IMR-90 (cell line): ENCODE data around the gene ZFP36. TPM values are rescaled to one million over a fixed set of nuclear protein-coding genes. Genes with fewer than 3 reads are reported as not detected.

Experiments
- ATAC-seq: fragments of 200-7000 bp; cut with Tn5 transposase; 2 replicates; pipeline ENCODE4 v1.9.1; 2020; ENCODE audit warnings: low read depth, mild to moderate bottlenecking, moderate library complexity
- BruUV-seq: library from RNA; stranded (reverse); fragments of 400-500 nt; replicated peaks from 2 replicates; lab custom pipeline; 2021; lab: Mats Ljungman, UMichigan
- CTCF ChIA-PET: fragments of 300-600 bp; formaldehyde crosslinking; extraction: SDS; loops from one replicate; lab custom pipeline; 2021; ENCODE audit warnings: antibody characterized with exemption; lab: Yijun Ruan, JAX
- POLR2A ChIA-PET: fragments of 300-600 bp; sonication (Branson Sonifier 250); formaldehyde crosslinking; loops from one replicate; lab custom pipeline; 2022; ENCODE audit warnings: antibody characterized with exemption; ENCODE audit not compliant: unreplicated experiment; lab: Charles Lee
- DNase-seq: peaks from one replicate; pipeline ENCODE4 v3.0.0; 2013
- H2AFZ ChIP-seq: replicated peaks from 2 replicates; pipeline ENCODE3; 2013; ENCODE audit warnings: low read length, mild to moderate bottlenecking; ENCODE audit not compliant: poor library complexity
- H2AK5ac ChIP-seq: 2 replicates; pipeline ENCODE4 v1.6.1; 2013; ENCODE audit warnings: low read depth, low read length, inconsistent platforms
- H2AK9ac ChIP-seq: replicated peaks from 2 replicates; pipeline ENCODE3; 2013; ENCODE audit warnings: mild to moderate bottlenecking, low read depth, low read length, moderate library complexity; ENCODE audit not compliant: poor library complexity
- H2BK120ac ChIP-seq: 2 replicates; pipeline ENCODE4 v1.6.1; 2013; ENCODE audit warnings: low read depth, low read length, inconsistent platforms
- H2BK15ac ChIP-seq: 3 replicates; pipeline ENCODE4 v1.6.1; 2013; ENCODE audit warnings: low read depth, low read length, inconsistent platforms
- H2BK20ac ChIP-seq: 2 replicates; pipeline ENCODE4 v1.6.1; 2013; ENCODE audit warnings: low read depth, mild to moderate bottlenecking, inconsistent platforms, low read length, moderate library complexity
- H2BK5ac ChIP-seq: 2 replicates; pipeline ENCODE4 v1.6.1; 2013; ENCODE audit warnings: mild to moderate bottlenecking, low read depth, low read length, inconsistent platforms; ENCODE audit not compliant: poor library complexity, severe bottlenecking
- H3K14ac ChIP-seq: replicated peaks from 2 replicates; pipeline ENCODE4 v1.6.1; 2013; ENCODE audit warnings: low read depth, low read length, inconsistent platforms
- H3K18ac ChIP-seq: 2 replicates; pipeline ENCODE4 v1.6.1; 2013; ENCODE audit warnings: low read depth, low read length, control low read depth
- H3K23ac ChIP-seq: 2 replicates; pipeline ENCODE4 v1.6.1; 2013; ENCODE audit warnings: low read depth, low read length, inconsistent platforms
- H3K27ac ChIP-seq: 2 replicates; pipeline ENCODE4 v1.5.1; 2013; ENCODE audit warnings: mild to moderate bottlenecking, control low read depth, low read length; ENCODE audit not compliant: insufficient read depth
- H3K27me3 ChIP-seq: 2 replicates; pipeline ENCODE4 v1.6.1; 2013; ENCODE audit warnings: low read length; ENCODE audit not compliant: control insufficient read depth, insufficient read depth
- H3K36me3 ChIP-seq: 2 replicates; pipeline ENCODE4 v1.6.1; 2013; ENCODE audit warnings: low read length, mixed read lengths; ENCODE audit not compliant: control insufficient read depth, insufficient read depth
- H3K4ac ChIP-seq: 2 replicates; pipeline ENCODE4 v1.6.1; 2013; ENCODE audit warnings: low read depth, low read length, inconsistent platforms
- H3K4me1 ChIP-seq: 2 replicates; pipeline ENCODE4 v1.6.1; 2013; ENCODE audit warnings: low read length, mixed read lengths; ENCODE audit not compliant: control insufficient read depth, insufficient read depth
- H3K4me2 ChIP-seq: 2 replicates; pipeline ENCODE4 v1.6.1; 2013; ENCODE audit warnings: low read depth, mild to moderate bottlenecking, control low read depth, low read length, moderate library complexity
- H3K4me3 ChIP-seq: 2 replicates; pipeline ENCODE4 v1.5.1; 2013; ENCODE audit warnings: low read depth, mild to moderate bottlenecking, control low read depth, low read length, moderate library complexity; ENCODE audit not compliant: insufficient read depth
- H3K56ac ChIP-seq: 2 replicates; pipeline ENCODE4 v1.6.1; 2013; ENCODE audit warnings: low read length, inconsistent platforms; ENCODE audit not compliant: insufficient read depth; ENCODE audit errors: extremely low read depth
- H3K79me1 ChIP-seq, 2 experiments: 2 replicates each; pipeline ENCODE4 v1.6.1; 2013; ENCODE audit warnings: low read length in 2 of 2, inconsistent platforms in 1 of 2, low read depth in 1 of 2
- H3K9ac ChIP-seq: 2 replicates; pipeline ENCODE4 v1.6.1; 2013; ENCODE audit warnings: low read depth, low read length, control low read depth
- H3K9me1 ChIP-seq: 2 replicates; pipeline ENCODE4 v1.6.1; 2013; ENCODE audit warnings: low read length, inconsistent platforms; ENCODE audit not compliant: insufficient read depth
- H3K9me3 ChIP-seq: 2 replicates; pipeline ENCODE4 v1.6.1; 2013; ENCODE audit warnings: low read length; ENCODE audit not compliant: control insufficient read depth, insufficient read depth
- H4K20me1 ChIP-seq: 2 replicates; pipeline ENCODE4 v1.6.1; 2013; ENCODE audit warnings: low read length, inconsistent platforms; ENCODE audit not compliant: insufficient read depth
- H4K5ac ChIP-seq: 2 replicates; pipeline ENCODE4 v1.6.1; 2013; ENCODE audit warnings: mild to moderate bottlenecking, low read depth, low read length, control low read depth
- H4K8ac ChIP-seq, 2 experiments: 2 replicates each; pipeline ENCODE4 v1.6.1; 2013; ENCODE audit warnings: low read depth in 2 of 2, low read length in 2 of 2, control low read depth in 1 of 2, inconsistent platforms in 1 of 2
- H4K91ac ChIP-seq: 2 replicates; pipeline ENCODE4 v1.6.1; 2013; ENCODE audit warnings: low read depth, low read length, inconsistent platforms; ENCODE audit not compliant: insufficient read depth
- CEBPB ChIP-seq: IDR thresholded peaks from 2 replicates; pipeline ENCODE4 v1.6.1; 2012; ENCODE audit warnings: low read depth, low read length, improper control_type of control experiment
- CHD1 ChIP-seq: IDR thresholded peaks from 2 replicates; pipeline ENCODE4 v1.6.1; 2012; ENCODE audit warnings: low read depth, low read length, improper control_type of control experiment
- FOS ChIP-seq: fragments of 150-350 bp; IDR thresholded peaks from 2 replicates; pipeline ENCODE4 v1.6.1; 2016; ENCODE audit warnings: low read depth, low read length
- MAFK ChIP-seq: IDR thresholded peaks from 2 replicates; pipeline ENCODE4 v1.6.1; 2012; ENCODE audit warnings: low read depth, low read length, improper control_type of control experiment
- MAZ ChIP-seq: IDR thresholded peaks from 2 replicates; pipeline ENCODE4 v1.6.1; 2012; ENCODE audit warnings: low read depth, mild to moderate bottlenecking, low read length, improper control_type of control experiment, moderate library complexity, borderline replicate concordance
- NFE2L2 ChIP-seq: fragments of 150-350 bp; IDR thresholded peaks from 2 replicates; pipeline ENCODE4 v1.6.1; 2016; ENCODE audit warnings: low read depth, mild to moderate bottlenecking, low read length
- POLR2A ChIP-seq: IDR thresholded peaks from 2 replicates; pipeline ENCODE4 v1.6.1; 2012; ENCODE audit warnings: mild to moderate bottlenecking, low read depth, low read length
- RCOR1 ChIP-seq: IDR thresholded peaks from 2 replicates; pipeline ENCODE4 v1.6.1; 2012; ENCODE audit warnings: mild to moderate bottlenecking, low read length, improper control_type of control experiment; ENCODE audit not compliant: insufficient replicate concordance
- RFX5 ChIP-seq: IDR thresholded peaks from 2 replicates; pipeline ENCODE4 v1.8.0; 2012; ENCODE audit warnings: low read depth, mild to moderate bottlenecking, low read length, moderate library complexity
- SMC3 ChIP-seq: fragments of 150-350 bp; IDR thresholded peaks from 2 replicates; pipeline ENCODE4 v1.6.1; 2016; ENCODE audit warnings: low read depth, mild to moderate bottlenecking, antibody characterized with exemption, low read length, moderate library complexity
- WGBS, 2 experiments: methylation state at CpG; one replicate each; pipeline versions ENCODE4 v1.1.5 to v1.1.7; 2013; ENCODE audit warnings: missing lambda C conversion rate in 2 of 2; ENCODE audit not compliant: insufficient read length in 1 of 2; ENCODE audit errors: extremely low coverage in 2 of 2; 5-methylcytosine and 5-hydroxymethylcytosine counted together
- dilution Hi-C: fragments of 300-500 bp; cut with HindIII; formaldehyde crosslinking; loops from one replicate; pipeline ENCODE4 v1.14.3; 2018; ENCODE audit warnings: low sequenced_read_pairs; ENCODE audit not compliant: unreplicated experiment
- in situ Hi-C: fragments of 300-500 bp; cut with MboI; formaldehyde crosslinking; loops from 3 replicates; pipeline ENCODE4 v1.14.3; 2019; ENCODE audit warnings: low sequenced_read_pairs, inconsistent platforms, mixed read lengths
- intact Hi-C: fragments of 100-400 bp; cut with micrococcal nuclease; formaldehyde crosslinking; loops from 2 replicates; pipeline ENCODE4 v1.10.0; 2022
- polyA plus RNA-seq, 3 experiments: library from polyadenylated mRNA; depleted of rRNA; stranded (reverse); fragments of >200 nt; gene quantifications; 2 replicates each; pipeline ENCODE4 v1.2.3, GENCODE V29; 2012; ENCODE audit warnings: low replicate concordance in 1 of 3
- total RNA-seq: library from RNA; depleted of rRNA; stranded (reverse); fragments of >200 nt; gene quantifications from 2 replicates; pipeline ENCODE4 v1.2.3, GENCODE V29; 2012
- TF ChIP-seq, protein P1 (sequence below): conservative IDR thresholded peaks from 2 replicates; pipeline ENCODE4 v1.5.1; 2012; ENCODE audit warnings: mild to moderate bottlenecking, low read depth, low read length, improper control_type of control experiment

Gene ZFP36
- total and polyA plus RNA-seq, 2 of the 4 experiments (the other 2 are of a cell fraction) = 1.4 to 45.0 TPM

DNA sequence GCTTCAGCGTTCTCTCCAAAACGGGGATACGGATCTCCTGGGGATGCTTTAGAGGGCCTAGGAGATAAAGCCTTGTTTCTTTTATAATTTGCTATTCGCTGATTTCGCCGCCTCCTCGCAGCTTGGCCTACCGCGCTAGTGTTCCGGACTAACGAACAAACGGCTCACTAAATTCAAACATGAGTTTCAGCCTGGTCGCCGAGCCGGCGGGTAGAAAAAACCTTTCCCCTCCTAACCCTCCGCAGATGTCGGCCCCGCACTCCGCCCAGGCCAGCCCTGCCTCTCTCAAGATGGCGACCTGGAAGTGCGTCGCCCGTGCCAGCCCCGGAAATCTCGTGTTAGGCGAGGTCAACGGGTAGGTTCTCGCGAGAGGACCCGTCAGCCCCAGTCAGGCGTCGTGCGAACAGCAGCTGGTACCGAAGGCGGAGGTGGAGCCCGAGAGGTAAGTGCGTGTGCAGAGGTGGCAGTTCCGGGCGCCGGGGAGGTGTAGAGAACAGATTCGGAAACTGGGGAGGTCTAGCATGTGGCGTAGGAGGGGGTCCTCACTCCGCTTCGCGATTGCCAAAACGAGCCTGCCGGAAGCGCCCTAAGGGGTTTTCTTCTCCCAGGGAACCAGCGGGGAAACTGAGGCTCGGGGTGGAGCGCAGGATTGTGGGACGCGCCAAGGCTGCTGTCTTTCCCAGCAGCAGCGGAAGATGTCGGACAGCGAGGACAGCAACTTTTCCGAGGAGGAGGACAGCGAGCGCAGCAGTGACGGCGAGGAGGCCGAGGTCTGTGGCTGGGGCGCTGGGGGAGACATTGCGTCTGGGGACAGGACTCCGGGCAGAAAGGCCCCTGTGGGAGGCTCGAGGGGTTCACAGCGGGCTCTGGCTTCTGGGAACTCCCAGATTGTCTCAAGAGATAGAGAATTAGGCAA, 38.8 kb downstream of the ZFP36 start, which contains the start of gene SUPT5H (continued):
- TF ChIP-seq MAZ = 0 out of 2 replicates have a peak, but pooled peaks have one; percentile 33

DNA sequence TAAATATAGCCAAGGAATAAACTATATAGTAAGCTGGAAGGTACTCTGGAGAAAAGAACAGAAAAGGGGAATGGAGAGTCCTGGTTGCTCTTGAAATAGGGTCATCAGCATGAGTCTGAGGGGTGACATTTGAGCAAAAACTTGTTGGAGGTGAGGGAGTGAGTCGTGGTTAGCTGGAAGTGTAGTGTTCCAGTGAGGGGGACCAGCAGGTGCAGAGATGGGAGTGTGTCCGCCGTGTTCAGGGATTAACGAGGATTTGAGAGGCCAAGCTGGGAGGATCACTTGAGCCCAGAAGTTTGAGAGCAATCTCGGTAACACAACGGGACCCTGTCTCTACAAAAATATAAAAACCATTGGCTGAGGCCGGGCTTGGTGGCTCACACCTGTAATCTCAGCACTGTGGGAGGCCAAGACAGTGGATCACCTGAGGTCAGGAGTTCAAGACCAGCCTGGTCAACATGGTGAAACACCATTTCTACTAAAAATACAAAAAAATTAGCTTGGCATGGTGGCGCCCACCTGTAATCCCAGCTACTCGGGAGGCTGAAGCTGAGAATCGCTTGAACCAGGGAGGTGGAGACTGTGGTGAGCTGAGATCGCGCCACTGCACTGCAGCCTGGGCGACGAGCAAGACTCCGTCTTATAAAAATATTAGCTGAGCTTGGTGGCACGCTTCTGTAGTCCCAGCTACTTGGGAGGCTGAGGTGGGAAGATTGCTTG, 39.9 kb downstream of the ZFP36 start:
- ChIA-PET CTCF (no interaction called here), POLR2A (no interaction called here)
- Histone ChIP-seq H4K5ac (no peak overlapping the region), H2AFZ (no peak overlapping the region), H3K4me1 (peaks cover 5% of the 10 kb centered on the region), H3K27ac (no peak overlapping the region), H4K20me1 (peaks cover 44% of the 10 kb centered on the region), H2BK120ac (no peak overlapping the region), H3K4ac (0 out of 2 replicates have a peak overlapping the region, but pooled peaks have one; percentile 7), H4K91ac (no peak overlapping the region), H3K4me2 (peak overlapping the region; percentile 64), H3K23ac (no peak overlapping the region), H2AK5ac (peak overlapping the region; percentile 15; the same call in 1 of the 2 replicates), H3K27me3 (no peaks in the 10 kb centered on the region), H2BK20ac (no peak overlapping the region), H3K36me3 (peaks cover 12% of the 10 kb centered on the region; the same call in 1 of the 2 replicates), H3K14ac (no peak overlapping the region), H4K8ac (no peak overlapping the region), H3K56ac (no peak overlapping the region), H3K9me1 (peaks cover 8% of the 10 kb centered on the region), H2AK9ac (peak overlapping the region; percentile 60), H3K18ac (no peak overlapping the region), H2BK5ac (no peak overlapping the region), H3K79me1 (peaks cover 11 to 61% of the 10 kb centered on the region in 2 experiments; a peak in 3 of 4 replicates), H2BK15ac (no peak overlapping the region), H3K9ac (peak overlapping the region; percentile 96), H3K9me3 (no peaks in the 10 kb centered on the region), H3K4me3 (peak overlapping the region; percentile 83)
- ATAC-seq (no peak), DNase-seq (no peak)
- in situ Hi-C loops = loop anchor here (25.0 kb wide), 1 partner anchor 391 kb away; the partner anchor contains the start of genes DYRK1B and FBL
- WGBS, 2 experiments = 88% methylated on average over 13 of the region's 16 CpGs; no CpG with 5 or more reads in 1 of the 2 experiments
- dilution Hi-C loops = no loop called here
- BruUV-seq = no TSS peak
- intact Hi-C loops = loop anchor here (10.0 kb wide), 1 partner anchor 398 kb away; the partner anchor contains the start of gene FBL
- no peak for TF ChIP-seq RFX5
- no peak for TF ChIP-seq POLR2A
- TF ChIP-seq CEBPB = no peak
- no peak for TF ChIP-seq SMC3
- TF ChIP-seq FOS = no peak
- no peak for TF ChIP-seq MAZ
- TF ChIP-seq NFE2L2 = no peak
- TF ChIP-seq, protein P1, sequence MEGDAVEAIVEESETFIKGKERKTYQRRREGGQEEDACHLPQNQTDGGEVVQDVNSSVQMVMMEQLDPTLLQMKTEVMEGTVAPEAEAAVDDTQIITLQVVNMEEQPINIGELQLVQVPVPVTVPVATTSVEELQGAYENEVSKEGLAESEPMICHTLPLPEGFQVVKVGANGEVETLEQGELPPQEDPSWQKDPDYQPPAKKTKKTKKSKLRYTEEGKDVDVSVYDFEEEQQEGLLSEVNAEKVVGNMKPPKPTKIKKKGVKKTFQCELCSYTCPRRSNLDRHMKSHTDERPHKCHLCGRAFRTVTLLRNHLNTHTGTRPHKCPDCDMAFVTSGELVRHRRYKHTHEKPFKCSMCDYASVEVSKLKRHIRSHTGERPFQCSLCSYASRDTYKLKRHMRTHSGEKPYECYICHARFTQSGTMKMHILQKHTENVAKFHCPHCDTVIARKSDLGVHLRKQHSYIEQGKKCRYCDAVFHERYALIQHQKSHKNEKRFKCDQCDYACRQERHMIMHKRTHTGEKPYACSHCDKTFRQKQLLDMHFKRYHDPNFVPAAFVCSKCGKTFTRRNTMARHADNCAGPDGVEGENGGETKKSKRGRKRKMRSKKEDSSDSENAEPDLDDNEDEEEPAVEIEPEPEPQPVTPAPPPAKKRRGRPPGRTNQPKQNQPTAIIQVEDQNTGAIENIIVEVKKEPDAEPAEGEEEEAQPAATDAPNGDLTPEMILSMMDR = no peak
- TF ChIP-seq CHD1 = no peak
- TF ChIP-seq RCOR1 = no peak
- no peak for TF ChIP-seq MAFK
